Loucy (cell line): ENCODE data around the gene SLC44A1.

Experiments
- H2AFZ ChIP-seq: fragments of 200-600 bp; sonication (generic); 2 replicates; pipeline ENCODE4 v1.6.0; 2016; ENCODE audit warnings: antibody characterized with exemption, mild to moderate bottlenecking, low read length, moderate library complexity
- H3F3A ChIP-seq: fragments of 200-600 bp; 2 replicates; pipeline ENCODE4 v1.6.0; 2016; ENCODE audit warnings: antibody characterized with exemption, low read depth, mild to moderate bottlenecking
- H3K27me3 ChIP-seq: fragments of 200-600 bp; sonication (generic); 2 replicates; pipeline ENCODE4 v1.6.1; 2014; ENCODE audit warnings: low read length, mild to moderate bottlenecking; ENCODE audit not compliant: insufficient read depth, poor library complexity, severe bottlenecking
- H3K36me3 ChIP-seq: fragments of 200-600 bp; sonication (generic); 2 replicates; pipeline ENCODE4 v1.6.1; 2016; ENCODE audit warnings: low read length; ENCODE audit not compliant: insufficient read depth
- H3K4me1 ChIP-seq: fragments of 200-600 bp; sonication (generic); 2 replicates; pipeline ENCODE4 v1.5.1; 2014; ENCODE audit warnings: low read length, mild to moderate bottlenecking; ENCODE audit not compliant: insufficient read depth, poor library complexity, severe bottlenecking
- H3K4me2 ChIP-seq: fragments of 200-600 bp; sonication (generic); 2 replicates; pipeline ENCODE4 v1.6.0; 2014; ENCODE audit warnings: antibody characterized with exemption, low read length, low read depth, mild to moderate bottlenecking; ENCODE audit not compliant: poor library complexity, severe bottlenecking
- H3K4me3 ChIP-seq: fragments of 200-600 bp; sonication (generic); 2 replicates; pipeline ENCODE4 v1.5.1; 2014; ENCODE audit warnings: low read length, mild to moderate bottlenecking, mixed read lengths; ENCODE audit not compliant: poor library complexity, severe bottlenecking
- H3K79me2 ChIP-seq: fragments of 200-600 bp; sonication (generic); 2 replicates; pipeline ENCODE4 v1.6.1; 2014; ENCODE audit warnings: low read length; ENCODE audit not compliant: insufficient read depth
- H3K9ac ChIP-seq: fragments of 200-600 bp; sonication (generic); 2 replicates; pipeline ENCODE4 v1.6.0; 2014; ENCODE audit warnings: mild to moderate bottlenecking, low read depth, low read length, moderate library complexity; ENCODE audit not compliant: poor library complexity, severe bottlenecking
- H3K9me2 ChIP-seq: fragments of 200-600 bp; sonication (generic); replicated peaks from 2 replicates; pipeline ENCODE4 v1.6.1; 2016; ENCODE audit warnings: low read depth, low read length, mixed read lengths
- H3K9me3 ChIP-seq: fragments of 200-600 bp; sonication (generic); 2 replicates; pipeline ENCODE4 v1.6.1; 2014; ENCODE audit warnings: mild to moderate bottlenecking, antibody characterized with exemption, low read length, low read depth; ENCODE audit not compliant: insufficient read depth
- H4K20me1 ChIP-seq: fragments of 200-600 bp; sonication (generic); 2 replicates; pipeline ENCODE4 v1.6.0; 2014; ENCODE audit warnings: antibody characterized with exemption, low read length, mild to moderate bottlenecking; ENCODE audit not compliant: insufficient read depth, poor library complexity, severe bottlenecking
- EZH2phosphoT487 ChIP-seq: fragments of 200-600 bp; IDR thresholded peaks from 2 replicates; pipeline ENCODE4 v1.6.1; 2018; ENCODE audit warnings: antibody characterized with exemption, mild to moderate bottlenecking, moderate library complexity, borderline replicate concordance
- TF ChIP-seq, protein P1 (sequence below): fragments of 200-600 bp; sonication (generic); conservative IDR thresholded peaks from 2 replicates; pipeline ENCODE4 v1.5.1; 2014; ENCODE audit warnings: mild to moderate bottlenecking, antibody characterized with exemption, low read length

The SLC44A1 gene

DNA sequence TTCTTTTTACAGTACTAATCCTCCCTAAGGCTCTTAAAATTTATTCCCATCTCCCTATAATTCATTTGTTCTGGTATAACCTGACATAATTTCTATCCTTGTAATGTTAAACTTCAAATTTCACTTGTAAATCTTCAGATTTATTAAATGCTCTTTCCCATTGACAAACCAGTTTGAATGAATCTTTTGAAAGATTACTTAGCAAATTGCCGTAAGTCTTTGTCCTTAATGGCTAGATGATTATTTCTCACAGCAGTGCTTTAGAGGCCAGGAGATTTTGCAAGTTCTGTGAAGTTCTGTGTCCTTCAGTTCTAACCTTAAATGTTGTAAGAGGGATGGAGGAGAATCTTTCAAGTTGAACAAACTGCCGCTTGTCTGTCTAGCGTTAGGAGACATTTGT lies 4.2 kb downstream of the SLC44A1 start:
- no peak for TF ChIP-seq EZH2phosphoT487
- TF ChIP-seq, protein P1, sequence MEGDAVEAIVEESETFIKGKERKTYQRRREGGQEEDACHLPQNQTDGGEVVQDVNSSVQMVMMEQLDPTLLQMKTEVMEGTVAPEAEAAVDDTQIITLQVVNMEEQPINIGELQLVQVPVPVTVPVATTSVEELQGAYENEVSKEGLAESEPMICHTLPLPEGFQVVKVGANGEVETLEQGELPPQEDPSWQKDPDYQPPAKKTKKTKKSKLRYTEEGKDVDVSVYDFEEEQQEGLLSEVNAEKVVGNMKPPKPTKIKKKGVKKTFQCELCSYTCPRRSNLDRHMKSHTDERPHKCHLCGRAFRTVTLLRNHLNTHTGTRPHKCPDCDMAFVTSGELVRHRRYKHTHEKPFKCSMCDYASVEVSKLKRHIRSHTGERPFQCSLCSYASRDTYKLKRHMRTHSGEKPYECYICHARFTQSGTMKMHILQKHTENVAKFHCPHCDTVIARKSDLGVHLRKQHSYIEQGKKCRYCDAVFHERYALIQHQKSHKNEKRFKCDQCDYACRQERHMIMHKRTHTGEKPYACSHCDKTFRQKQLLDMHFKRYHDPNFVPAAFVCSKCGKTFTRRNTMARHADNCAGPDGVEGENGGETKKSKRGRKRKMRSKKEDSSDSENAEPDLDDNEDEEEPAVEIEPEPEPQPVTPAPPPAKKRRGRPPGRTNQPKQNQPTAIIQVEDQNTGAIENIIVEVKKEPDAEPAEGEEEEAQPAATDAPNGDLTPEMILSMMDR = no peak
- H3K9me2 ChIP-seq = no peaks in the 10 kb centered on the region
- H2AFZ ChIP-seq = no peak overlapping the region
- H3F3A ChIP-seq = 0 out of 2 replicates have a peak, but pooled peaks cover 3% of the 10 kb centered on the region
- no peaks in the 10 kb centered on the region for H3K27me3 ChIP-seq
- H3K9me3 ChIP-seq = no peaks in the 10 kb centered on the region
- H3K9ac ChIP-seq = peak overlapping the region; percentile 71
- H3K4me3 ChIP-seq = peak overlapping the region; percentile 77
- peaks cover 94% of the 10 kb centered on the region for H3K79me2 ChIP-seq
- H4K20me1 ChIP-seq = peaks cover 53% of the 10 kb centered on the region
- H3K4me2 ChIP-seq = peak overlapping the region; percentile 76
- no peaks in the 10 kb centered on the region for H3K36me3 ChIP-seq
- peaks cover 59% of the 10 kb centered on the region for H3K4me1 ChIP-seq

DNA sequence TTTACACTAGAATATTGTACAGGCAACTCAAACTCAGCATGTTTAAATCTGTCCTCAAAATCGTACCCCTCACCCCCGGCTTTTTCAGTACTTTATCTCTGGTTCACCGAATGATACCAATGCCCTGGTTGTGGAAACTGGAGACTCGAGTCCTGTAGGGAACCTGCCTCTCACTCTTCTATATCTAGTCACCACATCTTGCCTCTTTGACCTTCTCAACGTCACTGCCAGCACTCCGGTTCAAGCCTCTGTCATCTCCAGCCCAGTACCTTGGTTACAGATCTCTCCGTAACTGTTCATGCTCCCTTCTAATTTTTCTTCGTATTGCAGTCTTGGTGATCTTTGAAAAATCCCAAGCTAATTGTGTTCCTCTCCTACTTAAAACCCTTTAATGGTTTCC lies 6.7 kb downstream of the SLC44A1 start:
- Histone ChIP-seq H3K36me3 (no peaks in the 10 kb centered on the region), H3K9ac (peak overlapping the region; percentile 48), H4K20me1 (peaks cover 44% of the 10 kb centered on the region), H3K79me2 (peaks cover 100% of the 10 kb centered on the region), H3K9me3 (no peaks in the 10 kb centered on the region), H3K4me1 (peaks cover 75% of the 10 kb centered on the region), H2AFZ (no peak overlapping the region), H3K4me2 (peak overlapping the region; percentile 76), H3F3A (0 out of 2 replicates have a peak, but pooled peaks cover 3% of the 10 kb centered on the region), H3K27me3 (no peaks in the 10 kb centered on the region), H3K9me2 (no peaks in the 10 kb centered on the region), H3K4me3 (peak overlapping the region; percentile 59)
- TF ChIP-seq EZH2phosphoT487 = no peak
- TF ChIP-seq, protein P1 = no peak

GRCh38 chr9:105251733-105252404 lies 7.4 kb downstream of the SLC44A1 start:
- 0 out of 2 replicates have a peak, but pooled peaks cover 3% of the 10 kb centered on the region for H3F3A ChIP-seq
- H3K9me3 ChIP-seq = no peaks in the 10 kb centered on the region
- peak overlapping the region; percentile 76 for H3K4me2 ChIP-seq
- H3K79me2 ChIP-seq = peaks cover 99% of the 10 kb centered on the region
- H3K4me1 ChIP-seq = peaks cover 74% of the 10 kb centered on the region
- no peaks in the 10 kb centered on the region for H3K27me3 ChIP-seq
- H3K4me3 ChIP-seq = peak overlapping the region; percentile 59
- TF ChIP-seq EZH2phosphoT487 = no peak
- TF ChIP-seq, protein P1 = peak; percentile 67
- H3K9ac ChIP-seq = peak overlapping the region; percentile 48
- H3K9me2 ChIP-seq = no peaks in the 10 kb centered on the region
- H3K36me3 ChIP-seq = no peaks in the 10 kb centered on the region
- H2AFZ ChIP-seq = no peak overlapping the region
- peaks cover 38% of the 10 kb centered on the region for H4K20me1 ChIP-seq
